ENCODE measurements around the gene POLR2E. TPM values are rescaled to one million over a fixed set of nuclear protein-coding genes. Genes with fewer than 3 reads are reported as not detected.

Gene POLR2E
- total RNA-seq, 1 experiment from 2014 or later = 183 TPM

- Histone ChIP-seq H3K27ac (no peak overlapping the region), H3K9me3 (replicated peaks) (peaks cover 8% of the 10 kb centered on the region), H3K27me3 (no peaks in the 10 kb centered on the region), H3K4me3 (no peak overlapping the region), H3K4me1 (no peaks in the 10 kb centered on the region), H3K36me3 (no peaks in the 10 kb centered on the region)
- no peak for DNase-seq
These were observed 40.8 kb downstream of the POLR2E start for GRCh38 chr19:1054102-1055027.

GRCh38 chr19:1053176-1054101 lies 41.7 kb downstream of the POLR2E start:
- H3K4me1 ChIP-seq = no peaks in the 10 kb centered on the region
- no peak for DNase-seq
- no peak overlapping the region for H3K4me3 ChIP-seq
- H3K27me3 ChIP-seq = no peaks in the 10 kb centered on the region
- H3K9me3 ChIP-seq (replicated peaks) = peaks cover 8% of the 10 kb centered on the region
- no peaks in the 10 kb centered on the region for H3K36me3 ChIP-seq
- no peak overlapping the region for H3K27ac ChIP-seq

GRCh38 chr19:1052349-1052975 lies 42.7 kb downstream of the POLR2E start:
- Histone ChIP-seq H3K4me3 (no peak overlapping the region), H3K4me1 (no peaks in the 10 kb centered on the region), H3K27ac (no peak overlapping the region), H3K36me3 (no peaks in the 10 kb centered on the region), H3K27me3 (no peaks in the 10 kb centered on the region), H3K9me3 (replicated peaks) (peaks cover 6% of the 10 kb centered on the region)
- no peak for DNase-seq

GRCh38 chr19:1051791-1052190 lies 43.4 kb downstream of the POLR2E start:
- no peaks in the 10 kb centered on the region for H3K27me3 ChIP-seq
- H3K4me3 ChIP-seq = no peak overlapping the region
- DNase-seq = no peak
- H3K36me3 ChIP-seq = no peaks in the 10 kb centered on the region
- H3K27ac ChIP-seq = no peak overlapping the region
- no peaks in the 10 kb centered on the region for H3K4me1 ChIP-seq
- H3K9me3 ChIP-seq (replicated peaks) = no peaks in the 10 kb centered on the region; the same call in 1 of the 2 replicates

- Histone ChIP-seq H3K9me3 (replicated peaks) (no peaks in the 10 kb centered on the region), H3K4me3 (no peak overlapping the region), H3K27me3 (no peaks in the 10 kb centered on the region), H3K4me1 (no peaks in the 10 kb centered on the region), H3K27ac (no peak overlapping the region), H3K36me3 (no peaks in the 10 kb centered on the region)
- DNase-seq = no peak
These were observed 44.0 kb downstream of the POLR2E start for GRCh38 chr19:1050989-1051788.

GRCh38 chr19:1049800-1050199 lies 45.4 kb downstream of the POLR2E start:
- no peak for DNase-seq
- no peaks in the 10 kb centered on the region for H3K4me1 ChIP-seq
- H3K27me3 ChIP-seq = no peaks in the 10 kb centered on the region
- H3K36me3 ChIP-seq = no peaks in the 10 kb centered on the region
- H3K4me3 ChIP-seq = no peak overlapping the region
- H3K27ac ChIP-seq = no peak overlapping the region
- H3K9me3 ChIP-seq (replicated peaks) = no peaks in the 10 kb centered on the region

- no peak overlapping the region for H3K27ac ChIP-seq
- H3K27me3 ChIP-seq = no peaks in the 10 kb centered on the region
- no peak for DNase-seq
- no peaks in the 10 kb centered on the region for H3K9me3 ChIP-seq (replicated peaks)
- no peak overlapping the region for H3K4me3 ChIP-seq
- H3K36me3 ChIP-seq = no peaks in the 10 kb centered on the region
- no peaks in the 10 kb centered on the region for H3K4me1 ChIP-seq
These were observed 46.1 kb downstream of the POLR2E start for GRCh38 chr19:1049106-1049505.

- Histone ChIP-seq H3K27me3 (no peaks in the 10 kb centered on the region), H3K9me3 (replicated peaks) (no peaks in the 10 kb centered on the region), H3K36me3 (no peaks in the 10 kb centered on the region), H3K4me1 (peaks cover 7% of the 10 kb centered on the region), H3K27ac (no peak overlapping the region), H3K4me3 (no peak overlapping the region)
- DNase-seq = no peak
These were observed 47.5 kb downstream of the POLR2E start for GRCh38 chr19:1047696-1048147.

GRCh38 chr19:1046836-1047695 lies 48.1 kb downstream of the POLR2E start:
- DNase-seq = no peak
- H3K9me3 ChIP-seq (replicated peaks) = no peaks in the 10 kb centered on the region
- H3K36me3 ChIP-seq = no peaks in the 10 kb centered on the region
- H3K4me3 ChIP-seq = no peak overlapping the region
- H3K27ac ChIP-seq = no peak overlapping the region
- H3K27me3 ChIP-seq = no peaks in the 10 kb centered on the region
- peaks cover 13% of the 10 kb centered on the region for H3K4me1 ChIP-seq

- DNase-seq = no peak
- H3K4me3 ChIP-seq = no peak overlapping the region
- no peaks in the 10 kb centered on the region for H3K36me3 ChIP-seq
- H3K27ac ChIP-seq = no peak overlapping the region
- peaks cover 22% of the 10 kb centered on the region for H3K4me1 ChIP-seq
- no peaks in the 10 kb centered on the region for H3K9me3 ChIP-seq (replicated peaks)
- no peaks in the 10 kb centered on the region for H3K27me3 ChIP-seq
These were observed 49.0 kb downstream of the POLR2E start for GRCh38 chr19:1046117-1046626.

GRCh38 chr19:1045247-1045603 lies 50.0 kb downstream of the POLR2E start:
- H3K36me3 ChIP-seq = no peaks in the 10 kb centered on the region
- H3K9me3 ChIP-seq (replicated peaks) = no peaks in the 10 kb centered on the region
- no peak overlapping the region for H3K4me3 ChIP-seq
- peak; percentile 50 to 52 for DNase-seq
- no peak overlapping the region for H3K27ac ChIP-seq
- peaks cover 26% of the 10 kb centered on the region for H3K4me1 ChIP-seq
- H3K27me3 ChIP-seq = no peaks in the 10 kb centered on the region

- H3K4me1 ChIP-seq = peaks cover 26% of the 10 kb centered on the region
- peak overlapping the region; percentile 35 for H3K4me3 ChIP-seq
- H3K9me3 ChIP-seq (replicated peaks) = no peaks in the 10 kb centered on the region
- no peaks in the 10 kb centered on the region for H3K27me3 ChIP-seq
- H3K27ac ChIP-seq = no peak overlapping the region
- no peaks in the 10 kb centered on the region; the same call in 1 of the 2 replicates for H3K36me3 ChIP-seq
- peak; percentile 63 to 67 for DNase-seq
These were observed 52.3 kb downstream of the POLR2E start for GRCh38 chr19:1042689-1043511.

Data from SJCRH30 (cell line).